ENCODE data around the gene SGSM2.
A peak's percentile ranks its signal among the peaks of the same experiment; 100 is the strongest.

SGSM2 gene

DNA sequence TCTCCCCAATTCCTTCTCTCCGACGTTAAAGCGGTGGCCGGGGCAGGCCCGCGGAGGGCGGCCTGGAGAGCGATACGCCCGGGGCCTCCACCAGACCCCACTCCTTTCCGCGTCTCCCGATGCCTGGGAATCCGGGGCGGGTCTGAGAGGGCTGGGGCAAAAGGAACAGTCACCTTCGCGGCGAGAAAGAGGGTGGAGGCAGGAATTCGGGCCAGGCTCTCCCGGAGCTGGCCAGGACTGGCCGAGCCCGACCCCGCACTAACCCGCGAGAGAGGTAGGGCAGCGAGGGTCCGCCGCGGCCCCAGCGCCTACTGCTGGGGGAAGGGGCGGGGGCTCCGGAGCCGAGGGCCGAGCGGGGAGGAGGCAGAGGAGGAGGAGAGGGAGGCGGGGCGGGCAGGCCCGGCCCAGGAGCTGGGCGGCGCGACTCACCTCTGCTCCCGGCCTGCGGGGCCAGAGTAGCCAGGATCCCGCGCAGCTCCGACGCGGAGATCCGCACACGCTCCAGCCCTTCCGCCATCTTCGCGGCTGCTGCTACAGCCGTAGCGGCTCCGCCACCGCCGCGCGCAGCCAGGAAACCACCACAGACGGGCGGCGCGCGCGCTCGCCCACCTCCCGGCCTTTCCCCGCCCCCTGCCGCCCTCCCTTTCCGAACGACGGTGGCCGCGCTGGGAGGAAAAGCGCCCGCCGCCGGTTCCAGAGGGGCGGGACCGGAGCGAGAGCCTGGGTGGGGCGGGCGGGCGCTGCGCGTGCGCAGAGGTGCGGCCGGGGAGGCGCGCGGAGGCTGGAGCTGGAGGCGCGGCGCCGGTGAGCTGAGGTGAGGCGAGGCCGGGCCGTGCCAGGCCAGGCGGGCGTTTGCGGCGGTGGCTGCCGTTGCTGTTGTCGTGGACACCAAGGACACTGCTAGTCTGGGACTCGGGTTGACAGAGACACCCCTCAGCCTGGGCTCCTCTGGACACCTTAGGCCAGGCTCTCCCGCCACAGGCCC is 33.8 kb upstream of the SGSM2 start, which contains the start of the genes SMG6 and SRR:
SMG6 (minus strand) TSS at position 582 of the 985 bp plus-strand sequence; CDS start at position 517, 65 bp downstream.
SRR (plus strand) TSS at position 747 of the 985 bp plus-strand sequence. CDS start 11,611 bp downstream, outside the sequence.
- Histone ChIP-seq H3K9ac (peak within 1 kb of the TSS; percentile 46; the same call in 1 of the 2 replicates), H2AFZ (ENCODE audit: low read depth) (peak within 1 kb of the TSS; percentile 71), H3K27me3 (ENCODE audit: insufficient read depth, low read depth) (no peaks in the 10 kb centered on the region), H3K4me3 (IDR thresholded peaks at IDR 0.05; ENCODE audit: insufficient read depth, low read depth, low read length) (no peak within 1 kb of the TSS), H3K36me3 (ENCODE audit: insufficient read depth) (no peaks in the 10 kb centered on the region), H3K4me1 (ENCODE audit: low read depth, poor library complexity, severe bottlenecking) (peaks cover 14% of the 10 kb centered on the region), H3K27ac (no peak within 1 kb of the TSS), H3K79me2 (ENCODE audit: insufficient read depth, low read depth) (no peaks in the 10 kb centered on the region), H3K4me2 (peak within 1 kb of the TSS; percentile 77), H4K20me1 (ENCODE audit: insufficient read depth) (no peaks in the 10 kb centered on the region)
- no peak for TF ChIP-seq CTCF (conservative IDR thresholded peaks at IDR 0.05; ENCODE audit: low read depth, low read length)

GRCh38 chr17:2304931-2305330 is 32.4 kb upstream of the SGSM2 start:
- no peaks in the 10 kb centered on the region for H3K36me3 ChIP-seq (ENCODE audit: insufficient read depth)
- no peak overlapping the region for H3K27ac ChIP-seq
- no peaks in the 10 kb centered on the region for H3K27me3 ChIP-seq (ENCODE audit: insufficient read depth, low read depth)
- no peak for TF ChIP-seq CTCF (conservative IDR thresholded peaks at IDR 0.05; ENCODE audit: low read depth, low read length)
- no peak overlapping the region for H3K4me3 ChIP-seq (IDR thresholded peaks at IDR 0.05; ENCODE audit: insufficient read depth, low read depth, low read length)
- H2AFZ ChIP-seq (ENCODE audit: low read depth) = no peak overlapping the region
- no peaks in the 10 kb centered on the region for H4K20me1 ChIP-seq (ENCODE audit: insufficient read depth)
- H3K9ac ChIP-seq = no peak overlapping the region
- no peak overlapping the region for H3K4me2 ChIP-seq
- H3K4me1 ChIP-seq (ENCODE audit: low read depth, poor library complexity, severe bottlenecking) = peaks cover 23% of the 10 kb centered on the region
- H3K79me2 ChIP-seq (ENCODE audit: insufficient read depth, low read depth) = no peaks in the 10 kb centered on the region

- H3K79me2 ChIP-seq (ENCODE audit: insufficient read depth, low read depth) = no peaks in the 10 kb centered on the region
These were observed 27.8 kb upstream of the SGSM2 start for GRCh38 chr17:2309338-2310154.

More at GRCh38 chr17:2309338-2310154, 27.8 kb upstream of the SGSM2 start:
- H4K20me1 ChIP-seq (ENCODE audit: insufficient read depth) = no peaks in the 10 kb centered on the region
- peaks cover 21% of the 10 kb centered on the region for H3K4me1 ChIP-seq (ENCODE audit: low read depth, poor library complexity, severe bottlenecking)
- no peak overlapping the region for H3K9ac ChIP-seq
- H3K36me3 ChIP-seq (ENCODE audit: insufficient read depth) = no peaks in the 10 kb centered on the region
- TF ChIP-seq CTCF (conservative IDR thresholded peaks at IDR 0.05; ENCODE audit: low read depth, low read length) = no peak
- no peak overlapping the region for H3K4me3 ChIP-seq (IDR thresholded peaks at IDR 0.05; ENCODE audit: insufficient read depth, low read depth, low read length)
- peak overlapping the region; percentile 7; the same call in 1 of the 2 replicates for H3K27ac ChIP-seq
- no peaks in the 10 kb centered on the region for H3K27me3 ChIP-seq (ENCODE audit: insufficient read depth, low read depth)
- peak overlapping the region; percentile 27 for H3K4me2 ChIP-seq
- H2AFZ ChIP-seq (ENCODE audit: low read depth) = peak overlapping the region; percentile 5; the same call in 1 of the 2 replicates
